CD14-positive monocyte (primary cell): ENCODE results near the gene MYH7. TPM values are rescaled to one million over a fixed set of nuclear protein-coding genes. Genes with fewer than 3 reads are reported as not detected.

Experiments
- DNase-seq, 3 donors: peaks; one replicate each; pipeline ENCODE4 v3.0.0-alpha.2; 2011 to 2022
- H2AFZ ChIP-seq: 2 replicates; pipeline ENCODE4 v1.6.0; 2012; ENCODE audit warnings: mild to moderate bottlenecking, low read depth, low read length, inconsistent platforms; ENCODE audit not compliant: insufficient read depth, poor library complexity, severe bottlenecking
- H3K27ac ChIP-seq, 2 donors: 1 replicate in 1 of 2; 2 replicates in 1 of 2; pipeline ENCODE4 v1.5.1; 2012 to 2013; ENCODE audit warnings: low read length in 2 of 2, control low read depth in 1 of 2, inconsistent platforms in 1 of 2, low read depth in 1 of 2, mild to moderate bottlenecking in 1 of 2
- H3K27me3 ChIP-seq, 2 donors: one replicate each; pipeline versions ENCODE4 v1.6.0 to v1.6.1; 2011 to 2013; ENCODE audit warnings: low read length in 2 of 2; ENCODE audit not compliant: control insufficient read depth in 2 of 2, insufficient read depth in 2 of 2
- H3K36me3 ChIP-seq, 2 donors: replicated peaks in 1 of 2; 1 replicate in 1 of 2; 2 replicates in 1 of 2; pipeline versions ENCODE4 v1.5.1 to v1.6.1; 2012 to 2013; ENCODE audit warnings: low read length in 2 of 2, control low read depth in 1 of 2, inconsistent platforms in 1 of 2, mild to moderate bottlenecking in 1 of 2; ENCODE audit not compliant: insufficient read depth in 2 of 2, control insufficient read depth in 1 of 2
- H3K4me1 ChIP-seq, 2 donors: 1 replicate in 1 of 2; 2 replicates in 1 of 2; pipeline versions ENCODE4 v1.5.1 to v1.6.1; 2012 to 2013; ENCODE audit warnings: low read length in 2 of 2, control low read depth in 1 of 2, inconsistent platforms in 1 of 2, mild to moderate bottlenecking in 1 of 2, moderate library complexity in 1 of 2; ENCODE audit not compliant: insufficient read depth in 2 of 2, control insufficient read depth in 1 of 2
- H3K4me2 ChIP-seq: replicated peaks from 2 replicates; pipeline ENCODE3; 2012; ENCODE audit warnings: low read length, moderate library complexity, mild to moderate bottlenecking; ENCODE audit not compliant: poor library complexity, severe bottlenecking; ENCODE audit errors: extremely low read depth
- H3K4me3 ChIP-seq, 3 experiments: fragments of 200-600 bp in 1 of 3; sonication (generic) in 1 of 3; replicated peaks in 1 of 3; 1 replicate in 2 of 3; 2 replicates in 1 of 3; pipeline ENCODE4 v1.5.1; 2011 to 2013; ENCODE audit warnings: low read length in 3 of 3, mild to moderate bottlenecking in 3 of 3, control low read depth in 2 of 3, low read depth in 2 of 3, inconsistent platforms in 1 of 3, moderate library complexity in 1 of 3
- H3K79me2 ChIP-seq: 2 replicates; pipeline ENCODE4 v1.6.0; 2012; ENCODE audit warnings: mild to moderate bottlenecking, control low read depth, inconsistent platforms, low read length, moderate library complexity; ENCODE audit not compliant: insufficient read depth
- H3K9ac ChIP-seq: 2 replicates; pipeline ENCODE4 v1.6.0; 2017; ENCODE audit warnings: low read length, mild to moderate bottlenecking; ENCODE audit not compliant: insufficient read depth, poor library complexity, severe bottlenecking
- H3K9me3 ChIP-seq, 2 donors: replicated peaks in 1 of 2; 1 replicate in 1 of 2; 2 replicates in 1 of 2; pipeline versions ENCODE4 v1.5.1 to v1.6.1; 2012 to 2013; ENCODE audit warnings: low read length in 2 of 2, control low read depth in 1 of 2; ENCODE audit not compliant: control insufficient read depth in 1 of 2, insufficient read depth in 1 of 2
- H4K20me1 ChIP-seq: 2 replicates; pipeline ENCODE4 v1.6.0; 2012; ENCODE audit warnings: mild to moderate bottlenecking, low read length, control low read depth, moderate library complexity; ENCODE audit not compliant: insufficient read depth
- H3K27ac Mint-ChIP-seq, 7 donors: one replicate each; pipeline ENCODE4 v1.8.0; 2020; ENCODE audit warnings: mild to moderate bottlenecking in 7 of 7, mixed read lengths in 7 of 7, moderate library complexity in 6 of 7, inconsistent platforms in 2 of 7
- H3K27me3 Mint-ChIP-seq, 3 donors: one replicate each; pipeline ENCODE4 v1.8.0; 2021 to 2022; ENCODE audit warnings: low read depth in 3 of 3, mild to moderate bottlenecking in 3 of 3, mixed read lengths in 3 of 3, moderate library complexity in 3 of 3, inconsistent platforms in 1 of 3
- H3K36me3 Mint-ChIP-seq, 2 donors: one replicate each; pipeline ENCODE4 v1.8.0; 2020; ENCODE audit warnings: mixed read lengths in 2 of 2, inconsistent platforms in 1 of 2, mild to moderate bottlenecking in 1 of 2
- H3K4me1 Mint-ChIP-seq: one replicate; pipeline ENCODE4 v1.8.0; 2020; ENCODE audit warnings: mild to moderate bottlenecking, mixed read lengths
- H3K4me3 Mint-ChIP-seq, 2 donors: one replicate each; pipeline ENCODE4 v1.8.0; 2020; ENCODE audit warnings: mild to moderate bottlenecking in 2 of 2, mixed read lengths in 2 of 2, moderate library complexity in 1 of 2
- H3K9me3 Mint-ChIP-seq, 7 donors: one replicate each; pipeline ENCODE4 v1.8.0; 2020 to 2022; ENCODE audit warnings: mixed read lengths in 7 of 7, mild to moderate bottlenecking in 6 of 7, moderate library complexity in 6 of 7, inconsistent platforms in 2 of 7
- WGBS: methylation state at CpG from one replicate; pipeline ENCODE4 v1.1.5; 2013; ENCODE audit warnings: missing lambda C conversion rate; ENCODE audit not compliant: insufficient coverage; 5-methylcytosine and 5-hydroxymethylcytosine counted together
- intact Hi-C, 2 donors: fragments of 100-400 bp; cut with micrococcal nuclease; formaldehyde crosslinking; loops; one replicate each; pipeline versions ENCODE4 v1.15.0 to v1.15.1; 2023
- polyA plus RNA-seq, 3 donors: library from polyadenylated mRNA; depleted of rRNA in 1 of 3; unstranded in 2 of 3; stranded (reverse) in 1 of 3; fragments of 300-500 nt in 2 of 3; fragments of >200 nt in 1 of 3; fragmentation: Illumina TruSeq in 2 of 3; gene quantifications; 1 replicate in 2 of 3; 2 replicates in 1 of 3; pipeline ENCODE4 v1.2.3, GENCODE V29; 2012 to 2021
- small RNA-seq: library from RNA; depleted of rRNA; stranded (forward); fragments of <200 nt; gene quantifications from one replicate; pipeline ENCODE3, GENCODE V24; 2012; ENCODE audit warnings: low read depth; ENCODE audit not compliant: insufficient read length
- TF ChIP-seq, protein P1 (sequence below): fragments of 200-600 bp; IDR thresholded peaks from one replicate; pipeline ENCODE4 v1.8.0; 2022; ENCODE audit warnings: antibody characterized with exemption, mild to moderate bottlenecking

MYH7 gene
- polyA plus RNA-seq, 3 donors = not detected

DNA sequence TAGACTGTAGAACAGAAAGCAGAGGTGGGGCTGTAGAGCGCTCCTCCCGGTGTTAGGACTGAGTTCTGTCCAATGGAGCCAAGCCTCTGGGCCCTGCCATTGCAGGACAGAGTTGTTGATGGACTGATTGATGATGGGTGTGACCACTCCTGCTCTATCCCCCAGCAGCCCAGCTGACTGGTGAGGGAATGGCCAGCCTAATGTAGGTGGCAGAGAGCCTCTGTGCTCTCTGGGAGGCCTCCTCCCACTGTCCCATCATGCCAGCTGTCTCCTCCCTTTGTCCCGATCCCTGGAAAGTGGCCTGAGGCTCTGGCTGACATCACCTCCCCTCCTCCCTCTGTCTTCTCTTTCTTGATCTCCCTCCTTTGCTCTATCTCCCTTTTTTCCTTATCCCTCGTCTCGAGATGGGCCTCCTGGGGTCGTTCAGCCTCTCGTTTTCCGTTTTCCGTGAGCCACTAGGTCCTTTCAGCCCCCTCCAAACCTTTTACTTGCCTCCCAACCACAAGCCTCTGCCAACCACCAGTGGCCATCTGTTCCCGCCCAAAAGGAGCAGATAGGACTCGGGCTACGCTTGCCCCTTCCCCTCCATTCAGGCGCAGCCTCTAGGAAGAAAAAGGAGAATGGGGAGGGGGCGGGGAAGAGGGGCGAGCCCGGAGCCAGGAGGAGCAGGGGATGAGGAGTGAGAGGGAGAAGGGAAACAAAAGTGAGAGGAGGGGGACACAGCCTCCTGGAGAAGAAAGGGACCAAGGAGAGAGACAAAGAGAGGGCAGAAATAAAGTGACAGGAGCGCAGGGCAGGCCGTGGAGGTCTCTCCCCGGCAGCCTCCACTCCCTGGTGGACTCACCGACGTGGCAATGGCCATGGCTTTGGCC, 71.1 kb downstream of the MYH7 start:
- peaks cover 43 to 57% (median 50%) of the 10 kb centered on the region in 3 donors for H3K27me3 Mint-ChIP-seq
- no peak for DNase-seq
- intact Hi-C loops = no loop called here
- Histone ChIP-seq H3K4me3 (no peak overlapping the region), H3K4me2 (no peak overlapping the region), H4K20me1 (no peaks in the 10 kb centered on the region), H3K9me3 (no peaks in the 10 kb centered on the region), H3K4me1 (no peaks in the 10 kb centered on the region), H2AFZ (no peak overlapping the region), H3K27me3 (peaks cover 25 to 54% of the 10 kb centered on the region in 2 donors), H3K36me3 (no peaks in the 10 kb centered on the region), H3K9ac (no peak overlapping the region), H3K27ac (no peak overlapping the region), H3K79me2 (no peaks in the 10 kb centered on the region)
- H3K4me1 Mint-ChIP-seq = peaks cover 2% of the 10 kb centered on the region
- peak overlapping the region in 1 of 2 donors; percentile 79 for H3K4me3 Mint-ChIP-seq
- H3K36me3 Mint-ChIP-seq = peaks cover 0 to 2% of the 10 kb centered on the region in 2 donors
- 33% methylated on average over 16 of the region's 21 CpGs for WGBS
- peaks cover 0 to 10% (median 0%) of the 10 kb centered on the region in 7 donors for H3K9me3 Mint-ChIP-seq
- TF ChIP-seq, protein P1, sequence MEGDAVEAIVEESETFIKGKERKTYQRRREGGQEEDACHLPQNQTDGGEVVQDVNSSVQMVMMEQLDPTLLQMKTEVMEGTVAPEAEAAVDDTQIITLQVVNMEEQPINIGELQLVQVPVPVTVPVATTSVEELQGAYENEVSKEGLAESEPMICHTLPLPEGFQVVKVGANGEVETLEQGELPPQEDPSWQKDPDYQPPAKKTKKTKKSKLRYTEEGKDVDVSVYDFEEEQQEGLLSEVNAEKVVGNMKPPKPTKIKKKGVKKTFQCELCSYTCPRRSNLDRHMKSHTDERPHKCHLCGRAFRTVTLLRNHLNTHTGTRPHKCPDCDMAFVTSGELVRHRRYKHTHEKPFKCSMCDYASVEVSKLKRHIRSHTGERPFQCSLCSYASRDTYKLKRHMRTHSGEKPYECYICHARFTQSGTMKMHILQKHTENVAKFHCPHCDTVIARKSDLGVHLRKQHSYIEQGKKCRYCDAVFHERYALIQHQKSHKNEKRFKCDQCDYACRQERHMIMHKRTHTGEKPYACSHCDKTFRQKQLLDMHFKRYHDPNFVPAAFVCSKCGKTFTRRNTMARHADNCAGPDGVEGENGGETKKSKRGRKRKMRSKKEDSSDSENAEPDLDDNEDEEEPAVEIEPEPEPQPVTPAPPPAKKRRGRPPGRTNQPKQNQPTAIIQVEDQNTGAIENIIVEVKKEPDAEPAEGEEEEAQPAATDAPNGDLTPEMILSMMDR = no peak
- no peak overlapping the region for H3K27ac Mint-ChIP-seq

Small RNAs within 50 kb of the gene (small RNA-seq; reads per million reads assigned to genes)
- gene MIR208A = not detected
- not detected for gene MIR208B

Other genes starting within 250 kb of the MYH7 start
- gene RNF212B, start 197.7 kb downstream of the MYH7 start, polyA plus RNA-seq = not detected
- gene HOMEZ, start 149.5 kb downstream of the MYH7 start, polyA plus RNA-seq = 1 to 10 TPM; 3.5 to 5.4 (median 4.1) TPM
- gene PPP1R3E, start 132.8 kb downstream of the MYH7 start, polyA plus RNA-seq = 10 to 100 TPM in 1 of 3 donors, under 1 TPM in 2; 0.81 to 16.7 (median 0.88) TPM
- gene BCL2L2, start 128.8 kb downstream of the MYH7 start, polyA plus RNA-seq = 10 to 100 TPM in 1 of 3 donors, 1 to 10 TPM in 1, under 1 TPM in 1; 0.90 to 23.7 (median 1.4) TPM
- 100 to 1,000 TPM in 1 of 3 donors, 10 to 100 TPM in 2; 54.4 to 356 (median 64.6) TPM for gene PABPN1, start 114.2 kb downstream of the MYH7 start, polyA plus RNA-seq
- not detected for gene SLC22A17, start 82.8 kb downstream of the MYH7 start, polyA plus RNA-seq
- gene EFS, start 70.5 kb downstream of the MYH7 start, polyA plus RNA-seq = not detected
- gene IL25, start 62.9 kb downstream of the MYH7 start, polyA plus RNA-seq = not detected
- gene CMTM5, start 58.6 kb downstream of the MYH7 start, polyA plus RNA-seq = 1 to 10 TPM in 1 of 3 donors, under 1 TPM in 1, not detected in 1; 0.93 to 1.1 TPM
- gene MYH6, start 27.4 kb downstream of the MYH7 start, polyA plus RNA-seq = not detected
- gene NGDN, start 34.0 kb upstream of the MYH7 start, polyA plus RNA-seq = 10 to 100 TPM; 22.7 to 44.5 (median 26.8) TPM
- gene ZFHX2, start 116.1 kb upstream of the MYH7 start, polyA plus RNA-seq = under 1 TPM in 2 of 3 donors, not detected in 1; 0.01 to 0.07 TPM
- 10 to 100 TPM; 15.3 to 18.2 (median 17.0) TPM for gene THTPA, start 120.6 kb upstream of the MYH7 start, polyA plus RNA-seq
- 100 to 1,000 TPM in 1 of 3 donors, 10 to 100 TPM in 2; 32.2 to 437 (median 37.0) TPM for gene AP1G2, start 132.1 kb upstream of the MYH7 start, polyA plus RNA-seq
- 1 to 10 TPM; 2.2 to 4.1 (median 3.7) TPM for gene JPH4, start 143.1 kb upstream of the MYH7 start, polyA plus RNA-seq
- not detected for gene DHRS2, start 200.7 kb upstream of the MYH7 start, polyA plus RNA-seq